ENCODE data around the gene RNF223. TPM values are rescaled to one million over a fixed set of nuclear protein-coding genes. Genes with fewer than 3 reads are reported as not detected.

Gene RNF223
- total RNA-seq, 5 donors from 2014 or later (not counting 1 experiment from before 2014, with no cell fraction given) = not detected

GRCh38 chr1:1042835-1043234 lies 31.3 kb downstream of the RNF223 start:
- ChIA-PET CTCF (no interaction called here), POLR2A (no interaction called here)
- Histone ChIP-seq H3K27ac (ENCODE audit: low read length) (no peak overlapping the region), H3K4me1 (ENCODE audit: control insufficient read depth in 1 of 2, extremely low read depth in 1 of 2, insufficient read depth in 2 of 2, low read length in 2 of 2) (peaks cover 0 to 21% of the 10 kb centered on the region in 2 experiments), H3K9me3 (no peaks in the 10 kb centered on the region), H3K27me3 (replicated peaks in 1 of 2; ENCODE audit: control insufficient read depth in 2 of 2, extremely low read depth in 1 of 2, insufficient read depth in 2 of 2, low read length in 1 of 2) (peaks cover 0 to 23% of the 10 kb centered on the region in 2 experiments), H3K36me3 (ENCODE audit: control insufficient read depth in 2 of 2, extremely low read depth in 1 of 2, insufficient read depth in 1 of 2, low read length in 1 of 2) (no peaks in the 10 kb centered on the region), H3K4me3 (ENCODE audit: control insufficient read depth in 1 of 2, extremely low read depth in 1 of 2, low read length in 1 of 2) (no peak overlapping the region)
- ATAC-seq (replicated peaks in 1 of 4) (no peak), DNase-seq (peak in 1 of 35 experiments; percentile 37)
- Mint-ChIP-seq H3K27ac (no peak overlapping the region), H3K4me1 (peaks cover 11 to 18% (median 16%) of the 10 kb centered on the region in 3 donors), H3K9me3 (no peaks in the 10 kb centered on the region), H3K4me3 (peak overlapping the region in 1 of 3 donors; percentile 22), H3K36me3 (no peaks in the 10 kb centered on the region), H3K27me3 (peaks cover 6 to 7% of the 10 kb centered on the region in 2 donors)
- 83% methylated on average over 10 of the region's 10 CpGs for WGBS (ENCODE audit: insufficient coverage)

- Mint-ChIP-seq H3K27ac (no peak overlapping the region), H3K4me3 (peak overlapping the region in 1 of 3 donors; percentile 28), H3K9me3 (no peaks in the 10 kb centered on the region), H3K4me1 (peaks cover 11 to 20% (median 16%) of the 10 kb centered on the region in 3 donors), H3K27me3 (peaks cover 6 to 12% of the 10 kb centered on the region in 2 donors), H3K36me3 (no peaks in the 10 kb centered on the region)
- Histone ChIP-seq H3K27me3 (replicated peaks in 1 of 2; ENCODE audit: control insufficient read depth in 2 of 2, extremely low read depth in 1 of 2, insufficient read depth in 2 of 2, low read length in 1 of 2) (peaks cover 0 to 32% of the 10 kb centered on the region in 2 experiments), H3K9me3 (no peaks in the 10 kb centered on the region), H3K27ac (ENCODE audit: low read length) (no peak overlapping the region), H3K36me3 (ENCODE audit: control insufficient read depth in 2 of 2, extremely low read depth in 1 of 2, insufficient read depth in 1 of 2, low read length in 1 of 2) (no peaks in the 10 kb centered on the region), H3K4me1 (ENCODE audit: control insufficient read depth in 1 of 2, extremely low read depth in 1 of 2, insufficient read depth in 2 of 2, low read length in 2 of 2) (peaks cover 0 to 21% of the 10 kb centered on the region in 2 experiments), H3K4me3 (ENCODE audit: control insufficient read depth in 1 of 2, extremely low read depth in 1 of 2, low read length in 1 of 2) (no peak overlapping the region)
- peak in 1 of 35 experiments; percentile 34 for DNase-seq
- WGBS (ENCODE audit: insufficient coverage) = 92% methylated on average over 17 of the region's 25 CpGs
- POLR2A ChIA-PET = no interaction called here
- CTCF ChIA-PET = no interaction called here
- no peak for ATAC-seq (replicated peaks in 1 of 4)
These were observed 32.2 kb downstream of the RNF223 start for GRCh38 chr1:1041873-1042272.

- ChIA-PET CTCF (interaction anchor here in 1 of 2 donors (0.8 to 1.2 kb wide), 2 partner anchors 27 to 57 kb away, joined by 4 read pairs; no protein-coding TSS in a partner anchor), POLR2A (no interaction called here)
- H3K4me3 ChIP-seq (ENCODE audit: control insufficient read depth in 1 of 2, extremely low read depth in 1 of 2, low read length in 1 of 2) = no peak overlapping the region
- peaks cover 11 to 20% (median 16%) of the 10 kb centered on the region in 3 donors for H3K4me1 Mint-ChIP-seq
- no peak overlapping the region for H3K27ac Mint-ChIP-seq
- WGBS (ENCODE audit: insufficient coverage) = 63% methylated on average over 55 of the region's 60 CpGs
- no peaks in the 10 kb centered on the region for H3K9me3 Mint-ChIP-seq
- DNase-seq = no peak
- H3K27me3 ChIP-seq (replicated peaks in 1 of 2; ENCODE audit: control insufficient read depth in 2 of 2, extremely low read depth in 1 of 2, insufficient read depth in 2 of 2, low read length in 1 of 2) = peaks cover 0 to 40% of the 10 kb centered on the region in 2 experiments
- H3K4me1 ChIP-seq (ENCODE audit: control insufficient read depth in 1 of 2, extremely low read depth in 1 of 2, insufficient read depth in 2 of 2, low read length in 2 of 2) = peaks cover 0 to 21% of the 10 kb centered on the region in 2 experiments
- no peaks in the 10 kb centered on the region for H3K9me3 ChIP-seq
- peaks cover 6 to 12% of the 10 kb centered on the region in 2 donors for H3K27me3 Mint-ChIP-seq
- no peak overlapping the region for H3K4me3 Mint-ChIP-seq
- no peaks in the 10 kb centered on the region for H3K36me3 Mint-ChIP-seq
- peak; percentile 4 to 47 (median 12) for ATAC-seq (replicated peaks in 1 of 4)
- H3K36me3 ChIP-seq (ENCODE audit: control insufficient read depth in 2 of 2, extremely low read depth in 1 of 2, insufficient read depth in 1 of 2, low read length in 1 of 2) = no peaks in the 10 kb centered on the region
- H3K27ac ChIP-seq (ENCODE audit: low read length) = no peak overlapping the region
These were observed 33.0 kb downstream of the RNF223 start for GRCh38 chr1:1041092-1041523.

GRCh38 chr1:1040004-1040991 lies 33.8 kb downstream of the RNF223 start:
- H3K36me3 ChIP-seq (ENCODE audit: control insufficient read depth in 2 of 2, extremely low read depth in 1 of 2, insufficient read depth in 1 of 2, low read length in 1 of 2) = no peaks in the 10 kb centered on the region
- H3K4me3 ChIP-seq (ENCODE audit: control insufficient read depth in 1 of 2, extremely low read depth in 1 of 2, low read length in 1 of 2) = peak overlapping the region; percentile 26 to 36
- H3K27ac Mint-ChIP-seq = no peak overlapping the region
- DNase-seq (peak; percentile 60 to 92 (median 80)), ATAC-seq (replicated peaks in 1 of 4) (peak; percentile 91 to 92 (median 92))
- no peak overlapping the region for H3K27ac ChIP-seq (ENCODE audit: low read length)
- WGBS (ENCODE audit: insufficient coverage) = 2% methylated on average over 83 of the region's 99 CpGs
- peaks cover 0 to 48% of the 10 kb centered on the region in 2 experiments for H3K27me3 ChIP-seq (replicated peaks in 1 of 2; ENCODE audit: control insufficient read depth in 2 of 2, extremely low read depth in 1 of 2, insufficient read depth in 2 of 2, low read length in 1 of 2)
- H3K4me1 ChIP-seq (ENCODE audit: control insufficient read depth in 1 of 2, extremely low read depth in 1 of 2, insufficient read depth in 2 of 2, low read length in 2 of 2) = peaks cover 0 to 21% of the 10 kb centered on the region in 2 experiments
- H3K36me3 Mint-ChIP-seq = no peaks in the 10 kb centered on the region
- H3K4me1 Mint-ChIP-seq = peaks cover 11 to 20% (median 16%) of the 10 kb centered on the region in 3 donors
- peak overlapping the region; percentile 57 to 77 (median 66) for H3K4me3 Mint-ChIP-seq
- POLR2A ChIA-PET = interaction anchor here (0.6 kb wide), 2 partner anchors 20 to 175 kb away, joined by 3 to 4 read pairs; partner anchors contain the start of gene AGRN (in 1 of the 2)
- H3K9me3 ChIP-seq = no peaks in the 10 kb centered on the region
- no peaks in the 10 kb centered on the region for H3K9me3 Mint-ChIP-seq
- H3K27me3 Mint-ChIP-seq = peaks cover 10 to 17% of the 10 kb centered on the region in 2 donors
- CTCF ChIA-PET = interaction anchor here in 1 of 2 donors (0.7 to 1.2 kb wide), 3 partner anchors 26 to 56 kb away, joined by 4 read pairs; no protein-coding TSS in a partner anchor

GRCh38 chr1:1039145-1039910 lies 34.8 kb downstream of the RNF223 start:
- DNase-seq = peak in 1 of 35 experiments; percentile 26
- ATAC-seq (replicated peaks in 1 of 4) = no peak
- Histone ChIP-seq H3K4me3 (ENCODE audit: control insufficient read depth in 1 of 2, extremely low read depth in 1 of 2, low read length in 1 of 2) (no peak overlapping the region), H3K4me1 (ENCODE audit: control insufficient read depth in 1 of 2, extremely low read depth in 1 of 2, insufficient read depth in 2 of 2, low read length in 2 of 2) (peaks cover 0 to 25% of the 10 kb centered on the region in 2 experiments), H3K27me3 (replicated peaks in 1 of 2; ENCODE audit: control insufficient read depth in 2 of 2, extremely low read depth in 1 of 2, insufficient read depth in 2 of 2, low read length in 1 of 2) (peaks cover 0 to 58% of the 10 kb centered on the region in 2 experiments), H3K27ac (ENCODE audit: low read length) (no peak overlapping the region), H3K9me3 (no peaks in the 10 kb centered on the region), H3K36me3 (ENCODE audit: control insufficient read depth in 2 of 2, extremely low read depth in 1 of 2, insufficient read depth in 1 of 2, low read length in 1 of 2) (no peaks in the 10 kb centered on the region)
- no peaks in the 10 kb centered on the region for H3K36me3 Mint-ChIP-seq
- peaks cover 11 to 21% (median 16%) of the 10 kb centered on the region in 3 donors for H3K4me1 Mint-ChIP-seq
- no peak overlapping the region for H3K27ac Mint-ChIP-seq
- ChIA-PET CTCF (no interaction called here), POLR2A (no interaction called here)
- 13% methylated on average over 10 of the region's 17 CpGs for WGBS (ENCODE audit: insufficient coverage)
- H3K4me3 Mint-ChIP-seq = peak overlapping the region; percentile 57 to 77 (median 66)
- H3K27me3 Mint-ChIP-seq = peaks cover 10 to 21% of the 10 kb centered on the region in 2 donors
- H3K9me3 Mint-ChIP-seq = no peaks in the 10 kb centered on the region

- Mint-ChIP-seq H3K4me1 (peaks cover 11 to 21% (median 16%) of the 10 kb centered on the region in 3 donors), H3K36me3 (no peaks in the 10 kb centered on the region), H3K4me3 (peak overlapping the region in 2 of 3 donors; percentile 47 to 77), H3K27me3 (peaks cover 10 to 22% of the 10 kb centered on the region in 2 donors), H3K27ac (no peak overlapping the region), H3K9me3 (no peaks in the 10 kb centered on the region)
- Histone ChIP-seq H3K27ac (ENCODE audit: low read length) (no peak overlapping the region), H3K27me3 (replicated peaks in 1 of 2; ENCODE audit: control insufficient read depth in 2 of 2, extremely low read depth in 1 of 2, insufficient read depth in 2 of 2, low read length in 1 of 2) (peaks cover 0 to 64% of the 10 kb centered on the region in 2 experiments), H3K4me3 (ENCODE audit: control insufficient read depth in 1 of 2, extremely low read depth in 1 of 2, low read length in 1 of 2) (no peak overlapping the region), H3K4me1 (ENCODE audit: control insufficient read depth in 1 of 2, extremely low read depth in 1 of 2, insufficient read depth in 2 of 2, low read length in 2 of 2) (peaks cover 0 to 31% of the 10 kb centered on the region in 2 experiments), H3K36me3 (ENCODE audit: control insufficient read depth in 2 of 2, extremely low read depth in 1 of 2, insufficient read depth in 1 of 2, low read length in 1 of 2) (no peaks in the 10 kb centered on the region), H3K9me3 (no peaks in the 10 kb centered on the region)
- ATAC-seq (replicated peaks in 1 of 4) (no peak), DNase-seq (no peak)
- CTCF ChIA-PET = no interaction called here
- 90% methylated on average over 2 of the region's 6 CpGs for WGBS (ENCODE audit: insufficient coverage)
- POLR2A ChIA-PET = no interaction called here
These were observed 35.4 kb downstream of the RNF223 start for GRCh38 chr1:1038694-1039093.

All from T-cell (primary cell).